NCI-H345 (cell line): ENCODE data around the gene PCDHGA3.
"Not testable (repeated sequence)": the region's sequence is repeated elsewhere in the genome, so short reads cannot be mapped to it uniquely, and the experiment has no call there.

Experiments
- DNase-seq: peaks from one replicate; lab custom pipeline; 2025; lab: John Stamatoyannopoulos, UW

PCDHGA3 gene

DNA sequence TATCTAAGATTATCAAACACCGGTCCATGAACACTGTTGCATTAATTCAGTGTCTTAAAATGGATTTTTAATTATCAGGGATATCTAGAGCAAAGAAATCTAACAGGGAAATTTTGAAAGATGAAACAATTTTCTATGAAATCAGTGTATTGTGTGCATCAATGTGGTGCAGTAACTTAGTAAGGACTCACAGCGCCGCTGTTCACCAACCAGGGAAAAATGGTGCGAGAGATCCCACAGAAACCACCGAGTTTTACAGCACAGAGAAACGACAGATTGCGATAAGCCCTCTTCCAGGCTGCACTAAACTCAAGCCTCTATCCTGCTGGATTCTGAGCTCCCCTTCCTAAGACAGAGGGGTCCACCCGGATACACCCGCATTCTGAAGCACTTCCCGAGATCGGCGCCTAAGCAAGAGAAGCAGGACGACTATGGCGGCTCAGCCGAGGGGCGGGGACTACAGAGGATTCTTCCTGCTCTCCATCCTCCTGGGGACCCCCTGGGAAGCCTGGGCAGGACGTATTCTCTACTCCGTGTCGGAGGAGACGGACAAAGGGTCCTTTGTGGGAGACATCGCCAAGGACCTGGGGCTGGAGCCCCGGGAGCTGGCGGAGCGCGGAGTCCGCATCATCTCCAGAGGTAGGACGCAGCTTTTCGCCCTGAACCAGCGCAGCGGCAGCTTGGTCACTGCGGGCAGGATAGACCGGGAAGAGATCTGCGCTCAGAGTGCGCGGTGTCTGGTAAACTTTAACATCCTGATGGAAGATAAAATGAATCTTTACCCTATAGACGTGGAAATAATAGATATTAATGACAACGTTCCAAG, 39.1 kb downstream of the PCDHGA3 start, which contains the start of gene PCDHGA7:
Gene PCDHGA7 (plus strand): TSS at position 274 of the 826 bp plus-strand sequence. CDS start 158 bp downstream, at position 432.
- DNase-seq: no peak

DNA sequence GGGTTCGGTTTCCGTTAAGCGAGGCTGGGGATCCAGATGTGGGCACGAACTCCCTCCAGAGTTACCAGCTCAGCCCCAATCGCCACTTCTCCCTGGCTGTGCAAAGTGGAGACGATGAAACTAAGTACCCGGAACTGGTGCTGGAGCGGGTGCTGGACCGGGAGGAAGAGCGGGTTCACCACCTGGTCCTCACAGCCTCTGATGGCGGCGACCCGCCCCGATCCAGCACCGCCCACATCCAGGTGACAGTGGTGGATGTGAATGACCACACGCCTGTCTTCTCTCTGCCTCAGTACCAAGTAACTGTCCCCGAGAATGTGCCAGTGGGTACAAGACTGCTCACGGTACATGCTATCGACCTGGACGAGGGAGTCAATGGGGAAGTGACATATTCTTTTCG, 39.7 kb downstream of the PCDHGA3 start:
- DNase-seq: no peak

DNA sequence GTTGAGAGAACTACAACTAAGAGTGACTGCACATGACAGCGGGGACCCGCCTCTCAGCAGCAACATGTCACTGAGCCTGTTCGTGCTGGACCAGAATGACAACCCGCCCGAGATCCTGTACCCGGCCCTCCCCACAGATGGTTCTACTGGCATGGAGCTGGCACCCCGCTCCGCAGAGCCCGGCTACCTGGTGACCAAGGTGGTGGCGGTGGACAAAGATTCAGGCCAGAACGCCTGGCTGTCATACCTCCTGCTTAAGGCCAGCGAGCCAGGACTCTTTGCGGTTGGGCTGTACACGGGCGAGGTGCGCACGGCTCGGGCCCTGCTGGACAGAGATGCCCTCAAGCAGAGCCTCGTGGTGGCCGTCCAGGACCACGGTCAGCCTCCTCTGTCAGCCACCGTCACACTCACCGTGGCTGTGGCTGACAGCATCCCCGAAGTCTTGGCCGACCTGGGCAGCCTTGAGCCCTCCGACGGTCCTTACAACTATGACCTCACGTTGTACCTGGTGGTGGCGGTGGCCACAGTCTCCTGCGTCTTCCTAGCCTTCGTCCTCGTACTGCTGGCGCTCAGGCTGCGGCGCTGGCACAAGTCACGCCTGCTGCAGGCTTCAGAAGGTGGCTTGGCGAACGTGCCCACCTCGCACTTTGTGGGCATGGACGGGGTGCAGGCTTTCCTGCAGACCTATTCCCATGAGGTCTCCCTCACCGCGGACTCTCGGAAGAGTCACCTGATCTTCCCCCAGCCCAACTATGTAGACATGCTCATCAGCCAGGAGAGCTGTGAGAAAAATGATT, 41.0 kb downstream of the PCDHGA3 start:
- no peak for DNase-seq

GRCh38 chr5:141387557-141388311, 44.1 kb downstream of the PCDHGA3 start, which contains the start of gene PCDHGB4:
Gene PCDHGB4 (plus strand): TSS chr5:141387698. CDS start chr5:141387885, 187 bp downstream.
- DNase-seq: not testable (repeated sequence)

- no peak for DNase-seq
These were observed 45.0 kb downstream of the PCDHGA3 start for GRCh38 chr5:141388661-141389060.

GRCh38 chr5:141389153-141390042, 45.8 kb downstream of the PCDHGA3 start:
- DNase-seq: no peak

DNA sequence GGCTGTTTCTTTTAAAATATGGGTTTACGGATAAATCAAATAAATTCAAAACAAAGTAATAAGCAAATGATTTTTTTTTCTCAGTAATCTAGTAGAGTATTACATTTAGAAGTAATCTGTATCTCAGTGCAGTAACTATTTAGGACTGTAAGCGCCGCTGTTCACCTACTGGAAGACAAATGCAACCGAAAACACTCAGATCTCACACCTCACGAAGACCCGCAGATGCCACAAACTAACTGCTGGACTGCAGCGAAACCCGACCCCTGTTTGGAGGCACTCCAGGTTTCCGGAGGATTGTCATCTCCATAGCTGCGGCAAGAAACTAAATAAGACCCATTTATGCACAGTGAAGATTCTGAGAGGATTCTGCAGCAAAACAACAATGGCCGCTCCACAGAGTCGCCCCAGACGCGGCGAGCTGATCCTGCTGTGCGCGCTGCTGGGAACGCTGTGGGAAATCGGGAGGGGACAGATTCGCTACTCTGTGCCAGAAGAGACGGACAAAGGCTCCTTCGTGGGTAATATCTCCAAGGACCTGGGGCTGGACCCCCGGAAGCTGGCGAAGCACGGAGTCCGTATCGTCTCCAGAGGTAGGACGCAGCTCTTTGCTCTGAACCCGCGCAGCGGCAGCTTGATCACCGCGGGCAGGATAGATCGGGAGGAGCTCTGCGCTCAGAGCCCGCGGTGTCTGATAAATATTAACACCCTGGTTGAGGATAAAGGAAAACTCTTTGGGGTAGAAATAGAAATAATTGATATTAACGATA, 49.0 kb downstream of the PCDHGA3 start, which contains the start of gene PCDHGA8:
Gene PCDHGA8 (plus strand): TSS at position 205 of the 770 bp plus-strand sequence. CDS start 181 bp downstream, at position 386.
- DNase-seq: no peak

GRCh38 chr5:141393267-141393666, 49.6 kb downstream of the PCDHGA3 start:
- DNase-seq: no peak

DNA sequence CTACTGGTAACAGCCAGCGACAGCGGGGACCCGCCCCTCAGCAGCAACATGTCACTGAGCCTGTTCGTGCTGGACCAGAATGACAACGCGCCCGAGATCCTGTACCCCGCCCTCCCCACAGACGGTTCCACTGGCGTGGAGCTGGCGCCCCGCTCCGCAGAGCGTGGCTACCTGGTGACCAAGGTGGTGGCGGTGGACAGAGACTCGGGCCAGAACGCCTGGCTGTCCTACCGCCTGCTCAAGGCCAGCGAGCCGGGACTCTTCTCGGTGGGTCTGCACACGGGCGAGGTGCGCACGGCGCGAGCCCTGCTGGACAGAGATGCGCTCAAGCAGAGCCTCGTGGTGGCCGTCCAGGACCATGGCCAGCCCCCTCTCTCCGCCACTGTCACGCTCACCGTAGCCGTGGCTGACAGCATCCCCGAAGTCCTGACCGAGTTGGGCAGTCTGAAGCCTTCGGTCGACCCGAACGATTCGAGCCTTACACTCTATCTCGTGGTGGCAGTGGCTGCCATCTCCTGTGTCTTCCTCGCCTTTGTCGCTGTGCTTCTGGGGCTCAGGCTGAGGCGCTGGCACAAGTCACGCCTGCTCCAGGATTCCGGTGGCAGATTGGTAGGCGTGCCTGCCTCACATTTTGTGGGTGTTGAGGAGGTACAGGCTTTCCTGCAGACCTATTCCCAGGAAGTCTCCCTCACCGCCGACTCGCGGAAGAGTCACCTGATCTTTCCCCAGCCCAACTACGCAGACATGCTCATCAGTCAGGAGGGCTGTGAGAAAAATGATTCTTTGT, 51.0 kb downstream of the PCDHGA3 start:
- not testable (repeated sequence) for DNase-seq
